HG03565 (cell line): ENCODE data around the gene PTPRN2.
"Not testable (repeated sequence)": the region's sequence is repeated elsewhere in the genome, so short reads cannot be mapped to it uniquely, and the experiment has no call there.

ENCODE experiments used
- ATAC-seq: cut with Tn5 transposase; IDR thresholded peaks from one replicate; pipeline ENCODE4 v1.9.1; 2021; ENCODE audit warnings: mild to moderate bottlenecking, moderate library complexity; ENCODE audit not compliant: unreplicated experiment

PTPRN2 gene

GRCh38 chr7:158520825-158521224 is 66.8 kb downstream of the PTPRN2 start:
- no peak for ATAC-seq

DNA sequence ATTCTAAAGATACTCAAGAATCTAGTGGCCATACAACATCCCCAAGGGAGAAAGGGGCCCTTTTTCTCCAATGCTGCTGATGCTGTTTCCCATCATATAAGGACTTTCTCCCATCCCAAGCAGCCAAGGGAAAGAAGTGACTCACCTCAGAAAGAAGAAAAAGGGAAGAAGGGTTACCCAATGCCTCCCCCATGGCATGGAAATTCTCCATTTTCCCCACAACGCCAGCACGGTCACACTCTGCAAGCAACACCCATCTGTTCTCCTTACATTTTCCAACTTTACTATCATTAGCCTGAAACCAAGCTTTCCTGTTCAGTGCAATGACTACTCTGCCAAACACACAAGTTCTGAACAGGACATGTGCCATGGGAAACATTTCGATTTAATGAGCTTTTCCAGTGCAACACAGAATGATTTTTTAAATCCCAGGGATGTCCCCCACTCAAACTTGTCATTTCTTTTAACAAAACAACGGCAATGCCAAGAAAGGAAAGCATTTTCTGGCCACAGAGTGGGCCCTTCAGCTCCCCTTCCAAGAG is 67.9 kb downstream of the PTPRN2 start:
- ATAC-seq, result no peak

GRCh38 chr7:158518980-158519632 is 68.5 kb downstream of the PTPRN2 start:
- no peak for ATAC-seq

DNA sequence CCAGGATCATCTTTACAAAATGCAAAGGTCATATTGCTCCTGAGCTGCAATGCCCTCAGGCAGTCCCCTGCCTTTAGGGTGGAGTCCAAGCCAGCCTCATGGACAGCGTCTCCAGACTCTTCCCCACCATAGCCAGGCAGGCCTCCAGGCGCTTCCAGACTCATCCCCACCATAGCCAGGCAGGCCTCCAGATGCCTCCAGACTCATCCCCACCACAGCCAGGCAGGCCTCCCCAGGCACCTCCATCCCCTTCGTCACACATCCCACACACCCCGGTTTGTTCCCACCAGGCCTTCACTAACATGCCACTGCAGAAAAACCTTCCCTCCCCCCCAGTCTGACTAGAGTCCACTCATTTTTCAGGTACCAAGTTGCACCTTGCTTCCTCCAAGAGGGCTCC is 70.1 kb downstream of the PTPRN2 start:
- no peak for ATAC-seq

- no peak for ATAC-seq
These were observed 70.6 kb downstream of the PTPRN2 start for GRCh38 chr7:158517072-158517471.

- ATAC-seq, result no peak
These were observed 71.1 kb downstream of the PTPRN2 start for GRCh38 chr7:158516524-158516923.

- ATAC-seq, result no peak
These were observed 74.8 kb downstream of the PTPRN2 start for GRCh38 chr7:158512869-158513268.

- ATAC-seq, result no peak
These were observed 75.6 kb downstream of the PTPRN2 start for GRCh38 chr7:158512042-158512441.

DNA sequence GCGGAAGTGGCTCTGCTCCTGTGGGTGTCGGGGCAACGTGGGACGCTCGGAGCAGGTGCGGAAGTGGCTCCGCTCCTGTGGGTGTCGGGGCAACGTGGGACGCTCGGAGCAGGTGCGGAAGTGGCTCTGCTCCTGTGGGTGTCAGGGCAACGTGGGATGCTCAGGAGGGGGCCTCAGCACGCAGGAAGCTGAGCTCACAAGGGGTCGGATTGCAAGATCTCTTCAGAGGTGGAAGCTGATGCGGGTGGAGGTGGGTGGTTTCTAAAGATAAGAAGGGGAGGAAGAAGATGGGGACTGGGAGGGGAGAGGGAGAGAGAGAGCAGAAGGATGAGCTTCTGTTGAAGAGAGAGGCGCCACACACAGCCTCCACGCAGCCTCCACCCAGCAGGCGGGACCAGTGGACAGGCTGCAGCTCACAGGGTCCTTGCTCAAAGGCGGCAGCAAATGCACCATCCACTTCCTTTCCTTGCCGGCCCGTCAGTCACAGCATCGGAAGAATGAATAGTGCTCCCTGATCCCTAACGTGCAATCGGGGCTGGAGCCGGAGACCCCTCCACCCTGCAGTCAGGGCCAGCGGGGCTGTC is 78.7 kb downstream of the PTPRN2 start:
- no peak for ATAC-seq

DNA sequence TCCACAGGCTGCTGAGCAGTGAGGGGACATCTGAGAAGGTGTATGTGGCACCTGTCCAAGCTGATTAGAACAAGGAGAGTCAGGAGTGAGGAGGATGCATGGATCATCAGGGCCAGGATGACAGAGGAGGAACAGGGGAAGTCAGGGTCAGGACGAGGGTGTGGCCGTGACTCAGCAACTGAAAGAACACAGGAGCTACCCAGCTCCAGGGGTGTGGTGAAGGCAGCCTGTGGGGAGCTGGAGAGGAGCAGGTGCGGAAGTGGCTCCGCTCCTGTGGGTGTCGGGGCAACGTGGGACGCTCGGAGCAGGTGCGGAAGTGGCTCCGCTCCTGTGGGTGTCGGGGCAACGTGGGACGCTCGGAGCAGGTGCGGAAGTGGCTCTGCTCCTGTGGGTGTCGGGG is 79.3 kb downstream of the PTPRN2 start:
- not testable (repeated sequence) for ATAC-seq

DNA sequence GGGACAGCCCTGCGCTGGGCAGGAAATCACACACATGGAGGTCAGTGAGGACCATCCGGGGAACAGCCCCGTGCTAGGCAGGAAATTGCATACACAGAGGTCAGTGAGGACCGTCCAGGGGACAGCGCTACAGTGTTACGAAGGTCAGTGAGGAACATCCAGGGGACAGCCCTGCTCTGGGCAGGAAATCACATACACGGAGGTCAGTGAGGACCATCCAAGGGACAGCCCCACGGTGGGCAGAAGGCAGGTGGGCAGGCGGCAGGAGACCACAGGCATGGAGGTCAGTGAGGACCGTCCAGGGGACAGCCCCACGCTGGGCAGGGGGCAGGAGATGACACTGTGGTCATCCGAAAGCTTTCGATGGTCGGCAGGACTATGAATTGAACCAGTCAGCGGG is 79.7 kb downstream of the PTPRN2 start:
- no peak for ATAC-seq

DNA sequence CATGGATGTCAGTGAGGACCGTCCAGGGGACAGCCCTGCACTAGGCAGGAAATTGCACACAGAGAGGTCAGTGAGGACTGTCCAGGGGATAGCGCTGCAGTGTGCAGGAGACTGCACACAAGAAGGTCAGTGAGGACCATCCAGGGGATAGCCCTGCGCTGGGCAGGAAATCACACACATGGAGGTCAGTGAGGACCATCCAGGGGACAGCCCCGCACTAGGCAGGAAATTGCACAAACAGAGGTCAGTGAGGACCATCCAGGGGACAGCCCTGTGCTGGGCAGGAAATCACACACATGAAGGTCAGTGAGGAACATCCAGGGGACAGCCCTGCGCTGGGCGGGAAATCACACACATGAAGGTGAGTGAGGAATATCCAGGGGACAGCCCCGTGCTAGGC is 80.4 kb downstream of the PTPRN2 start:
- not testable (repeated sequence) for ATAC-seq

GRCh38 chr7:158506626-158507025 is 81.0 kb downstream of the PTPRN2 start:
- no peak for ATAC-seq

DNA sequence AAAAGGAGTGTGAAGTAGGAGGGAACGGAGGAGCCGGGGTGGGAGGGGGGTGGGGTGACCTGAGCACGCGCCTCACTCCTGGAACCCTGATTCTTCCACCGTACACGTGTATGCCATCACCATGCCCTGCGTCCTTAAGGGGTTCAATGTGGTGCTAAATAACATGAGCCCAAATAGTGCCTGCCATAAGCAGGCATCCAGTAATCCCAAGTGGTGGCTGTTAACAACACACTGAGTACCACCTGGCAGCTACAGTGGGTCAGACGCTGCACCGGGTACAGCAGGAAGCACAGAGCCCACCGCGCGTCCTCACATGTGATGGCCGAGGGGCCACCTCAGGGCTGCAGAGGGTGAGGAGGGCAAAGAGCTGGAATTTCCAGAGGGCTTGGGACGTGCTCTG is 81.9 kb downstream of the PTPRN2 start:
- no peak for ATAC-seq

- ATAC-seq, result no peak
These were observed 85.4 kb downstream of the PTPRN2 start for GRCh38 chr7:158502068-158502750.

DNA sequence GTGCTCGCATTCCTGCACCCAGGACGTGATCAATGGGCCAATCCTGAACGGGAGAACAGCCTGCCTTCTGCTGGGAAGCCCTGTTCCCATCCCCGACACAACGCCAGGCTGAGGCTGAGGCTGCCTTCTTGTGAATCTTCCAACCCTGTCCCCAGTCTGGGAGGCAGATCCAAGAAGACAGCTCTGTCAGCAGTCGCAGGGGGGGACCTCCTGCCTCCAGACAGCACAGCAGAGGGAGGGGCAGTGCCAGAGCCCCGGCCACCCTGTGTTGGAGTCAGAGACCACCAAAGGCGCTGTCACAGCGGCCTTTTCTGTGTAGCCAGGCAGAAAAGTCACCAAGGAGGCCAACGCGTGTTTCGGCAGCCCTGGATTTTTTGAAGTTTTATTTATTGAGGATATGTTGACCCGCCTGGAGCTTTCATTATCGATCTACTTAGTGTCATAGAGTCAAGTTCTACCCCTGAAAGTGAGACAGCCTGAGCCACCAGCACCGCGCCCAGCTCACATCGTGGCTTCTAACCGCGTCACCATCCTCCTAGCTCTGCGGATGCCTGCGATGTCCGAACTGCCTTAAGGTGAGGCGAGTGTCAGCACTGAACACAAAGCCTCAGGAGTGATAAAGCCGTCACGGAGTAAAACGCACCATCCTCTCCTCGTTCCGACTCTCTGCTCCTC is 86.1 kb downstream of the PTPRN2 start:
- no peak for ATAC-seq

DNA sequence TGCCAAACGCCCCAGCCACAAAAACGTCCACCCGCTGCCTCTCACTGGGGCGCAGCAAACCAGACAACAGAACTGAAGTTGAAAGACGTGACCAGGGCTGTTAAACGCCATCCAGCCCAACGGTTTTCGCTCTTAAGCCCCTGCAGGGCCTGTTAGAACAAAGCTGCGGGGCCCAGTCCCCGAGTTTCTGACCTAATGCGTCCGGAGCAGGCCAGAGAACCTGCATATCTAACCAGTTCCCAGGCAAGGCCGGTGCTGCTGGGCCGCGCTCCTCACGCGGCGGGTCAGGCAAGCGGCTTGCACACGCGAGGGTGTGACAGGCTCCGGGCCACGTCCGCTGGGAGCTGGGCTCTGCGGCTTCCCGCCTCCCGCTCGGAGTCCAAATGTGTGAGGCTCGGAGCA is 87.0 kb downstream of the PTPRN2 start:
- no peak for ATAC-seq

- no peak for ATAC-seq
These were observed 88.6 kb downstream of the PTPRN2 start for GRCh38 chr7:158499082-158499455.

- no peak for ATAC-seq
These were observed 89.1 kb downstream of the PTPRN2 start for GRCh38 chr7:158498443-158499081.

GRCh38 chr7:158497627-158498026 is 90.0 kb downstream of the PTPRN2 start:
- no peak for ATAC-seq

GRCh38 chr7:158495786-158496185 is 91.8 kb downstream of the PTPRN2 start:
- no peak for ATAC-seq
